ENCODE measurements around the gene TMEM30A.

TMEM30A gene

DNA sequence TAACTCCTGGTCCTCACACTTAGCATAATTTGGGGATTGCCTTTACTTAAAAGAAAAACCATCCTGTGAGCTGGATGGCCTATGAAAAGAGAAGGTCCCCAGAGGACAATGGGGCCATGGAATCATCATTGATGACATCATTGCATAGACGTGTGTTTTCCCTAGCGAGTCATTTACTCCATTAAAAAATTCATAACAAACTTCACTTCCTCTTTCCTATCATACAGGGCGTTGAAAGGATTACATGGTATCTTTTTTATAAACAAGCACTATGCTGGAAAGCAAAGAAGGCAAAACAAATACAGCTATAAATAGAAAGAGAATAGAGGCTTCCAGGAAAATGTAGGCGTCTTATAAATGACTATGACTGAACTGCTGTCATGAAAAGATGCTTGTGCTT is 67.4 kb downstream of the TMEM30A start:
- no peak for DNase-seq (ENCODE audit: low spot score)
- TF ChIP-seq, protein P1, sequence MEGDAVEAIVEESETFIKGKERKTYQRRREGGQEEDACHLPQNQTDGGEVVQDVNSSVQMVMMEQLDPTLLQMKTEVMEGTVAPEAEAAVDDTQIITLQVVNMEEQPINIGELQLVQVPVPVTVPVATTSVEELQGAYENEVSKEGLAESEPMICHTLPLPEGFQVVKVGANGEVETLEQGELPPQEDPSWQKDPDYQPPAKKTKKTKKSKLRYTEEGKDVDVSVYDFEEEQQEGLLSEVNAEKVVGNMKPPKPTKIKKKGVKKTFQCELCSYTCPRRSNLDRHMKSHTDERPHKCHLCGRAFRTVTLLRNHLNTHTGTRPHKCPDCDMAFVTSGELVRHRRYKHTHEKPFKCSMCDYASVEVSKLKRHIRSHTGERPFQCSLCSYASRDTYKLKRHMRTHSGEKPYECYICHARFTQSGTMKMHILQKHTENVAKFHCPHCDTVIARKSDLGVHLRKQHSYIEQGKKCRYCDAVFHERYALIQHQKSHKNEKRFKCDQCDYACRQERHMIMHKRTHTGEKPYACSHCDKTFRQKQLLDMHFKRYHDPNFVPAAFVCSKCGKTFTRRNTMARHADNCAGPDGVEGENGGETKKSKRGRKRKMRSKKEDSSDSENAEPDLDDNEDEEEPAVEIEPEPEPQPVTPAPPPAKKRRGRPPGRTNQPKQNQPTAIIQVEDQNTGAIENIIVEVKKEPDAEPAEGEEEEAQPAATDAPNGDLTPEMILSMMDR (IDR thresholded peaks at IDR 0.05; ENCODE audit: extremely low read depth, missing control alignments), result no peak

DNA sequence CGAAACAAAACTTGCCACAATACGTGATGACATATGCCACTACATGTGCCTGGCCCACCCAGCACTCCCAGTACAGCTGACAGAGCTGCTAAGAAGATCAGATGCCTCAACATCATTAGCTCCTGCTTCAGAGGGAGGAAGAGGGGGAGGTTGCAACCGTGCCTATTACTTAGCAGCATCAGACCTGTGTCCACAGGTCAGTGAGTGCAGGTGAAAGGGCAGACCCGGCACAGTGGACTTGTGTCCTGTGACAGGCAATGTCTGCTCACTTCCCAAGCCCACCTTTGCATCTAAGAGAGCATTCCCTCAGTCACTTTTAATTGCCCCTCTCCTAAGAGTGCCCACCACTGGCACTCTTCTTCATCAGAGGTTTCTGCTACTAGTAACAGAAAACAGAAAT is 69.3 kb downstream of the TMEM30A start:
- TF ChIP-seq, protein P1 (IDR thresholded peaks at IDR 0.05; ENCODE audit: extremely low read depth, missing control alignments), result no peak
- no peak for DNase-seq (ENCODE audit: low spot score)

DNA sequence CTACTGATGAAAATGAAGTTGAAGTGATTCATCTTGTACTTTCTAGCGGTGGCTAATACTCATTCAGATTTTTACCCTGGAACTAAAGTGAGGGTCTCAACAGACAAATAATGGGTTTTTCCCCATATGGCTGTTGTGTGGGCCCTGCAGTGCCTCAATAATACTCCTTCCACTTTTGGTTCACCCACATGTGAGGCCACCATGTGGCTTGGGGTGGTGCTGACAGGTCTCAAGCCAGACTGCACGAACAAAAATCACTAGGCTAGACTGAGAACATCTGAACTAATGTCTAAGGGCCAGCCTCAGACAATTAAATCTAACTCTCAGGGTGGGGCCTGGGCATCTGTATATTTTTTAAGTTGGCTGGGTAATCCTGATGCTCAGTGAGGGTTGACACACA is 70.9 kb downstream of the TMEM30A start:
- DNase-seq (ENCODE audit: low spot score), result peak; percentile 14
- TF ChIP-seq, protein P1 (IDR thresholded peaks at IDR 0.05; ENCODE audit: extremely low read depth, missing control alignments), result no peak

DNA sequence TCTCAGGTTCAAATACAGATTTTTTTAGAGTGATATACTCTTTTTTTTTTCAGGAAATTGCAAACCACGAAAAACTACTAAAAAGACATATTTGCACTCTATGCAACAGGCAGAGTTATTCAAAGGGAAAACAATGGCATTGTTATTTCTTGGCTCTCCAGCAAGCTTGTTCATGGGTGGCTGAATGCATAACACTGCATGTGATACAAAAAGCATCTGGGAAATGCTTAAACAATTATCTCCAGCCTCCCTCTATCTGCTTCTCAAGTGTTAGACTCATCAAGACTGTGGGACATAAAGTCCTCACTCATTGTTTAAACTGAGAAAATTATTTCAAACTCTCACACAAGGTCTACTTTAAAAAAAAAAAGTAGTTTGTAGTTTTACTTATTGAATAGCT is 71.5 kb downstream of the TMEM30A start:
- no peak for DNase-seq (ENCODE audit: low spot score)
- TF ChIP-seq, protein P1 (IDR thresholded peaks at IDR 0.05; ENCODE audit: extremely low read depth, missing control alignments), result no peak

DNA sequence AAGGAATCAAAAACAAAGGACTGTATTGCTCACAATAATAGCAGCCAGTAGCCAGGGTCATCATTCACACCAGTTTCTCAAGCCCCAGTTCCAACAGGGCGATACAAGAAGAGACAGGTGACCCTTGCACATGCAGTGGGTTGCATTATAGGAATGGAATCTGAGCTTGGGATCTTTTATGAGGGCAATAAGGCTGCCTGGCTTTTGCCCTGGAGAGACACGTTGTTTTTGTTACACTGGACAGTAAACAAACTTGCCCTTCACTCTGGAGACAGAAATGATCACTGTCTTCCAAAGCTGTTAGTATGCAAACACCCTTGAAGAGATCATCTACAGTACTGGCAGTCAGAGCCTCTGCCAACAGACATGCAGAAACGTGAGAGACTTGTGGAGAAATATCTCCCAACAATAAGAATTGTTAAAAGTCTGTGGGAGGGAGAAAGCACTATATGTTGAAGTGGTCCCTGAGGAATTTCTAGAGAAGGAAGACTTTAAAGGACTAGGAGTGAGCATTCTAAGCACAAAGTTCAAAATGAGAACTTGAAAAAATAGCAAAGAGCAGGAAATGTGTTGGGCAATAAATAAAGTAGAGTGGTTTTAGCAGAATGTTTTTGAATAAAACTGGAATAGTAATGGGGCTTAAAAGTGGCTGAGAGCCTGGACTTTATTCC is 72.5 kb downstream of the TMEM30A start:
- DNase-seq (ENCODE audit: low spot score), result no peak

DNA sequence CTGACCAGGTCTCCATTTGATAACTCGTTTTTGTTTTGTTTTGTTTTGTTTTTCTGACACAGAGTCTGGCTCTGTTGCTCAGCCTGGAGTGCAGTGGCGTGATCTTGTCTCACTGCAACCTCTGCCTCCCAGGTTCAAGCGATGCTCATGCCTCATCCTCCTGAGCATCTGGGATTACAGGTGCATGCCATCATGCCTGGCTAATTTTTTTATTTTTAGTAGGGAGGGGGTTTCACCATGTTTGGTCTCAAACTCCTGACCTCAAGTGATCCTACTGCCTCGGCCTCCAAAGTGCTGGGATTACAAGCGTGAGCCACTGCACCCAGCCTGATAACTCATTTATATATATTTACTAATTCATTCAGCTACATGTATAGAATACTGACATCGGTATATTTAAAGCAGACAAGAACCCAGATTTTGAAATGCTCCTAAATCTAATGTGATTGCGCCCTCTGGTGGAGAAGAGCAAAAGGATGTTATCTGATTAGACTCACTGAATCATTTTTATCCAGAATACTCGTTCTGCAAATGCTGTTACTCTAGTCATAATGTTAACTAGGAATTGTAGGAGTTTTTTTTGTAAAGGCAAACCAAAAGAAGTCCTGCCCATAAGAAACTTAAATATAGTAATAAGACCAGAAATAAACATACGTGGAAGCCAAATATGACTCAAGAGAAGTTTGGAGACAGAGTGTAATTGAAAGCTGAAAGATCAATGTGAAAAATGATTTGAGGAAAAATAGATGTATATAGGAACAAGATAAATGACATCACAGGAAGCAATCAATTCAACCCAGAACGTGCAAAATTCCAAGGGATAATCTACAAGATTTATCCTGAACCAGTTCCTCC is 73.5 kb downstream of the TMEM30A start:
- TF ChIP-seq, protein P1 (IDR thresholded peaks at IDR 0.05; ENCODE audit: extremely low read depth, missing control alignments), result peak; percentile 32
- peak; percentile 44 for DNase-seq (ENCODE audit: low spot score)

More for the DNA sequence above, 72.5 kb downstream of the TMEM30A start:
- TF ChIP-seq, protein P1 (IDR thresholded peaks at IDR 0.05; ENCODE audit: extremely low read depth, missing control alignments), result no peak

DNA sequence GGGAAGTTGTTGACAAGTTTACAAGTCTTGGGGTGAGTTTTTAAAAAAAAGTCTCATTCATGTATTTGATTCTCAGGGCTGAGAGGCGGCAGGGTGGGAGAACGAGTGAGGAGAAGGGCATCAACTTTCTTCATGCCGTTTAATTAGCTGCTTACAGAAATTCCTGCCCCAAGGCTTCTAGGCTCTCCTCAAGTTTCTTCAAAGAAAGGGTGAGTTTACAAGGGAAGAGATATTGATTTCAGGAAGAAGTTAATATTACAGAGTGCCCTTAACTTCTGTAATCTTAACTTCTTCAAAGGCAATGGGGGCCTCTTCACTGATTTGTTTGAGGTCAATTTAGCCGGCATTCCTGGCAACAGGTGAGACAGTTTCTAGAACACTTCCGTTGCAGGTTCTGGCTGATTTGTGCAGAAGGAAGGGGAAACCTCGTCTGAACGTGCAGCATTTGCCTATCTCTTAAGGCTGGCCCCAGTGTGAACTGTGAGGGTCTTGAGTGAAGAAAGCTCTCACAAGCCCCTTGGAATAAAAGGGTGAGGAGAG is 75.3 kb downstream of the TMEM30A start:
- DNase-seq (ENCODE audit: low spot score), result no peak
- TF ChIP-seq, protein P1 (IDR thresholded peaks at IDR 0.05; ENCODE audit: extremely low read depth, missing control alignments), result no peak

All from GM20000 (cell line).